DND-41 (cell line): ENCODE data around the gene NUDCD3.

Experiments
- ATAC-seq: fragments of 200-7000 bp; cut with Tn5 transposase; 3 replicates; pipeline ENCODE4 v1.9.1; 2021; ENCODE audit warnings: low read depth; ENCODE audit not compliant: insufficient read depth
- DNase-seq: peaks from one replicate; pipeline ENCODE4 v3.0.0-alpha.2; 2020
- H2AFZ ChIP-seq: 2 replicates; pipeline ENCODE4 v1.6.0; 2012; ENCODE audit warnings: low read depth, low read length
- H3K27ac ChIP-seq: 2 replicates; pipeline ENCODE4 v1.5.1; 2012; ENCODE audit warnings: low read length, inconsistent platforms
- H3K27me3 ChIP-seq: fragments of 200-600 bp; sonication (generic); 2 replicates; pipeline ENCODE4 v1.6.0; 2012; ENCODE audit warnings: low read length, mild to moderate bottlenecking, inconsistent platforms; ENCODE audit not compliant: insufficient read depth, poor library complexity
- H3K36me3 ChIP-seq: 2 replicates; pipeline ENCODE4 v1.5.1; 2012; ENCODE audit warnings: low read length, inconsistent platforms; ENCODE audit not compliant: insufficient read depth
- H3K4me1 ChIP-seq: 2 replicates; pipeline ENCODE4 v1.5.1; 2012; ENCODE audit warnings: mild to moderate bottlenecking, low read length; ENCODE audit not compliant: insufficient read depth
- H3K4me2 ChIP-seq: 2 replicates; pipeline ENCODE4 v1.6.0; 2012; ENCODE audit warnings: mild to moderate bottlenecking, moderate library complexity, low read length, inconsistent platforms; ENCODE audit not compliant: insufficient read depth
- H3K4me3 ChIP-seq, 2 experiments: fragments of 200-600 bp in 1 of 2; shearing (Covaris generic) in 1 of 2; 2 replicates each; pipeline ENCODE4 v1.5.1; 2012 to 2016; ENCODE audit warnings: inconsistent platforms in 2 of 2, low read length in 2 of 2, mild to moderate bottlenecking in 2 of 2, low read depth in 1 of 2, moderate library complexity in 1 of 2
- H3K79me2 ChIP-seq: 2 replicates; pipeline ENCODE4 v1.6.0; 2012; ENCODE audit warnings: low read length, inconsistent platforms; ENCODE audit not compliant: insufficient read depth
- H3K9ac ChIP-seq: 2 replicates; pipeline ENCODE4 v1.6.0; 2012; ENCODE audit warnings: low read depth, mild to moderate bottlenecking, inconsistent platforms, low read length, moderate library complexity
- H3K9me3 ChIP-seq: 2 replicates; pipeline ENCODE4 v1.5.1; 2012; ENCODE audit warnings: low read length, moderate library complexity, mild to moderate bottlenecking, inconsistent platforms; ENCODE audit not compliant: insufficient read depth, severe bottlenecking
- H4K20me1 ChIP-seq: 2 replicates; pipeline ENCODE4 v1.6.0; 2012; ENCODE audit warnings: low read length; ENCODE audit not compliant: insufficient read depth
- CTCF ChIP-seq: IDR thresholded peaks from 2 replicates; pipeline ENCODE4 v1.5.1; 2012; ENCODE audit warnings: borderline replicate concordance, low read length, moderate library complexity, mild to moderate bottlenecking; ENCODE audit not compliant: poor library complexity, severe bottlenecking; ENCODE audit errors: extremely low read depth
- EZH2 ChIP-seq: IDR thresholded peaks from 3 replicates; pipeline ENCODE4 v1.6.1; 2012; ENCODE audit warnings: borderline replicate concordance, low read depth, mild to moderate bottlenecking, moderate library complexity, low read length, inconsistent platforms; ENCODE audit not compliant: severe bottlenecking

The NUDCD3 gene

GRCh38 chr7:44415047-44415446 lies 75.4 kb downstream of the NUDCD3 start:
- 0 out of 2 replicates have a peak, but pooled peaks cover 3% of the 10 kb centered on the region for H3K79me2 ChIP-seq
- no peak for ATAC-seq
- no peak overlapping the region for H3K27ac ChIP-seq
- no peak for DNase-seq
- no peak overlapping the region for H3K4me2 ChIP-seq
- H3K27me3 ChIP-seq: no peaks in the 10 kb centered on the region
- peaks cover 7% of the 10 kb centered on the region; the same call in 1 of the 2 replicates for H4K20me1 ChIP-seq
- H3K9ac ChIP-seq: no peak overlapping the region
- H2AFZ ChIP-seq: no peak overlapping the region
- no peaks in the 10 kb centered on the region for H3K4me1 ChIP-seq
- H3K4me3 ChIP-seq: no peak overlapping the region
- H3K36me3 ChIP-seq: peaks cover 45% of the 10 kb centered on the region
- H3K9me3 ChIP-seq: peaks cover 2% of the 10 kb centered on the region
- TF ChIP-seq CTCF (no peak), EZH2 (no peak)

GRCh38 chr7:44411306-44411705 lies 79.2 kb downstream of the NUDCD3 start:
- no peak overlapping the region for H3K27ac ChIP-seq
- H4K20me1 ChIP-seq: peaks cover 3% of the 10 kb centered on the region; the same call in 1 of the 2 replicates
- TF ChIP-seq CTCF: no peak
- no peak for TF ChIP-seq EZH2
- H3K27me3 ChIP-seq: no peaks in the 10 kb centered on the region
- ATAC-seq: no peak
- H3K36me3 ChIP-seq: peaks cover 28% of the 10 kb centered on the region; the same call in 1 of the 2 replicates
- no peak overlapping the region for H3K4me2 ChIP-seq
- H3K4me3 ChIP-seq: no peak overlapping the region
- H3K79me2 ChIP-seq: peaks cover 6% of the 10 kb centered on the region; the same call in 1 of the 2 replicates
- DNase-seq: no peak
- H2AFZ ChIP-seq: no peak overlapping the region
- H3K4me1 ChIP-seq: no peaks in the 10 kb centered on the region
- no peak overlapping the region for H3K9ac ChIP-seq
- H3K9me3 ChIP-seq: peaks cover 2% of the 10 kb centered on the region

GRCh38 chr7:44408596-44408995 lies 81.9 kb downstream of the NUDCD3 start:
- TF ChIP-seq EZH2 (no peak), CTCF (no peak)
- no peak for DNase-seq
- no peak overlapping the region for H3K4me3 ChIP-seq
- H3K27me3 ChIP-seq: no peaks in the 10 kb centered on the region
- no peak overlapping the region for H3K9ac ChIP-seq
- peaks cover 6% of the 10 kb centered on the region; the same call in 1 of the 2 replicates for H3K79me2 ChIP-seq
- no peak for ATAC-seq
- no peak overlapping the region for H3K27ac ChIP-seq
- H3K9me3 ChIP-seq: peaks cover 2% of the 10 kb centered on the region
- no peak overlapping the region for H3K4me2 ChIP-seq
- H3K4me1 ChIP-seq: no peaks in the 10 kb centered on the region
- H2AFZ ChIP-seq: no peak overlapping the region
- peaks cover 34% of the 10 kb centered on the region for H3K36me3 ChIP-seq
- H4K20me1 ChIP-seq: peaks cover 3% of the 10 kb centered on the region; the same call in 1 of the 2 replicates

- H3K9ac ChIP-seq: no peak overlapping the region
- no peaks in the 10 kb centered on the region for H3K9me3 ChIP-seq
- no peaks in the 10 kb centered on the region for H3K4me1 ChIP-seq
- no peak overlapping the region for H3K4me3 ChIP-seq
- H3K27ac ChIP-seq: no peak overlapping the region
- peaks cover 10% of the 10 kb centered on the region for H4K20me1 ChIP-seq
- TF ChIP-seq EZH2 (no peak), CTCF (no peak)
- no peak overlapping the region for H2AFZ ChIP-seq
- no peak overlapping the region for H3K4me2 ChIP-seq
- peaks cover 38% of the 10 kb centered on the region for H3K36me3 ChIP-seq
- ATAC-seq (no peak), DNase-seq (no peak)
- no peaks in the 10 kb centered on the region for H3K27me3 ChIP-seq
- peaks cover 3% of the 10 kb centered on the region; the same call in 1 of the 2 replicates for H3K79me2 ChIP-seq
Observed at GRCh38 chr7:44403775-44404174, 86.7 kb downstream of the NUDCD3 start.
